ENCODE results near the gene IRF4.
A peak's percentile ranks its signal among the peaks of the same experiment; 100 is the strongest.

IRF4 gene

GRCh38 chr6:444653-445275 is 53.2 kb downstream of the IRF4 start:
- no peak for DNase-seq (ENCODE audit: low read depth in 2 of 2)

GRCh38 chr6:445571-446417 is 54.2 kb downstream of the IRF4 start:
- DNase-seq (ENCODE audit: low read depth in 2 of 2) = no peak

- peak; percentile 77 to 82 for DNase-seq (ENCODE audit: low read depth in 2 of 2)
These were observed 55.1 kb downstream of the IRF4 start for GRCh38 chr6:446418-447366.

GRCh38 chr6:447381-448165 is 56.0 kb downstream of the IRF4 start:
- no peak for DNase-seq (ENCODE audit: low read depth in 2 of 2)

- no peak for DNase-seq (ENCODE audit: low read depth in 2 of 2)
These were observed 56.9 kb downstream of the IRF4 start for GRCh38 chr6:448296-449056.

- DNase-seq (ENCODE audit: low read depth in 2 of 2) = no peak
These were observed 57.5 kb downstream of the IRF4 start for GRCh38 chr6:449057-449430.

GRCh38 chr6:449486-450419 is 58.2 kb downstream of the IRF4 start:
- no peak for DNase-seq (ENCODE audit: low read depth in 2 of 2)

- DNase-seq (ENCODE audit: low read depth in 2 of 2) = no peak
These were observed 59.8 kb downstream of the IRF4 start for GRCh38 chr6:451336-451735.

- DNase-seq (ENCODE audit: low read depth in 2 of 2) = no peak
These were observed 60.3 kb downstream of the IRF4 start for GRCh38 chr6:451847-452246.

GRCh38 chr6:452301-453067 is 60.9 kb downstream of the IRF4 start:
- DNase-seq (ENCODE audit: low read depth in 2 of 2) = no peak

- DNase-seq (ENCODE audit: low read depth in 2 of 2) = no peak
These were observed 61.6 kb downstream of the IRF4 start for GRCh38 chr6:453152-453551.

- no peak for DNase-seq (ENCODE audit: low read depth in 2 of 2)
These were observed 62.8 kb downstream of the IRF4 start for GRCh38 chr6:454148-454991.

- DNase-seq (ENCODE audit: low read depth in 2 of 2) = no peak
These were observed 63.5 kb downstream of the IRF4 start for GRCh38 chr6:455006-455585.

- DNase-seq (ENCODE audit: low read depth in 2 of 2) = no peak
These were observed 64.3 kb downstream of the IRF4 start for GRCh38 chr6:455835-456234.

GRCh38 chr6:456358-456867 is 64.9 kb downstream of the IRF4 start:
- DNase-seq (ENCODE audit: low read depth in 2 of 2) = no peak

GRCh38 chr6:456887-457286 is 65.3 kb downstream of the IRF4 start:
- DNase-seq (ENCODE audit: low read depth in 2 of 2) = no peak
